IPS-NIHi7 (cell line): ENCODE data around the gene CST3.
"Not testable (repeated sequence)": the region's sequence is repeated elsewhere in the genome, so short reads cannot be mapped to it uniquely, and the experiment has no call there.

ENCODE experiments used
- DNase-seq: peaks from one replicate; pipeline ENCODE4 v3.0.0; 2012; ENCODE audit warnings: mixed read lengths; ENCODE audit errors: extremely low spot score

The CST3 gene, protein sequence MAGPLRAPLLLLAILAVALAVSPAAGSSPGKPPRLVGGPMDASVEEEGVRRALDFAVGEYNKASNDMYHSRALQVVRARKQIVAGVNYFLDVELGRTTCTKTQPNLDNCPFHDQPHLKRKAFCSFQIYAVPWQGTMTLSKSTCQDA

GRCh38 chr20:23637282-23638221 lies at the start of gene CST3:
Gene CST3 (minus strand): TSS chr20:23637955. CDS start chr20:23637862, 93 bp downstream.
- peak; percentile 82 for DNase-seq

DNA sequence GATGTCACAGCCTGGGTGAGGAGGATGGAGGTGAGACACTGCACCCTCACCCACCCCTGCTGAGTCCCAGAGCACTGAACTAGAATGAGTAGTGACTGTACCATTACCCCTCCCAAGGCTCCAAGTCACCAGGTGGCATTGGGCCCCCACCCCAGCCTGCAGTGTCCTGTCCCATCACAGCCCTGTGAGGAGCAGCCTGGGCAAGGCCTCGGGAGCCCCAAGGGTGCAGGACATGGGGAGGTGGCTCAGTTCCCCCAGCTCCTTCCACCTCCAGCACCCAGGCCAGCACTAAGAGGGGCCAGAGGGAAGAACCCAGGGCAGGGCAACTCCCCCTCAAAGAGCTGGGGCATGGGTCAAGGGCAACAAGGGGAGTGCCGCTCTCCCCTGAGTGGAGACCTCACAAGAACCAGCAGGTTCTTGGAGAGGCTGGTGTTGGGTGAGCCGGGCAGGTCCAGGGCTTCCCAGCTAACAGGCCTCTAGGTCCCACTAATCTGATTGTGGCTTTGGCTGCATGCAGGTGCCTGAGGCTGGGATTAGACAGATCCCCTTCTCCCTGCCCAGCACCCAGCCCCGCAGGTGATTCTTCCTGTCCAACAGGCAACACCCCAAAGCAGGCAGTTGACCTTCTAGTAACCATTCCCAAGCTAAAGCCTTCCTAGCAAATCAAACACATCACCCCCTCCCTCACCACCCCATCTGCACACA lies 48.4 kb upstream of the CST3 start:
- DNase-seq = no peak

DNA sequence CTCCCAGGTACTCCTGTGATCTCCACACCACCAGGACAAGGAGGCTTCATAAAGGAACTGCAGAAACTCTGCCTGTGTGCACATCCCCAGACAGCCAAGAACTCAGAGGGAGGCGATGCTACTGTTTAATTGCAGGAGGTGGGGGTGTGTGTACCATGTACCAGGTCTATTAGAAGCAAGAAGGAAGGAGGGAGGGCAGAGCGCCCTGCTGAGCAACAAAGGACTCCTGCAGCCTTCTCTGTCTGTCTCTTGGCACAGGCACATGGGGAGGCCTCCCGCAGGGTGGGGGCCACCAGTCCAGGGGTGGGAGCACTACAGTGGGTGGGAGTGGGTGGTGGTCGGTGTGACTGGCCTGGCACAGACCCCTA lies 47.8 kb upstream of the CST3 start:
- DNase-seq = not testable (repeated sequence)

DNA sequence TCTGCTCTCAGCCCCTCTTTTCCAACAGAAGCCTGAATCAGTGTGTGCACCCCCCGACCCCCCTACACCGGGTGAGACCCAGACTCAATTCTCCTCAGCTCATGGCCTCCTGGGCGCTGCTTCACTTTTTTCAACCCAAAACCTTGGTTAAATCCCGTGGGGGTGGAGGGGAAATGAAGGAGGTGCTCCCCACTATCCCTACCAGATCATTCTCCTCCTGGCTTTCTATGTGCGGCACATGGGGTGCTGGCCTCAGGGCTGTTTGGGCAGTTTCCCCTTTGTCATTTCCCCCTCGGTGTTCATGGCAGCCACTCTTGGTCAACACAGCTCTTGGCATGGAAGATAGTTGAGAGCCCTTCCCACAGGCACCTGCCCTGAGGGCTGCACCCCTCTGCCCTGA lies 46.5 kb upstream of the CST3 start:
- DNase-seq = no peak

- no peak for DNase-seq
Measured at GRCh38 chr20:23683807-23684206, 46.1 kb upstream of the CST3 start.

DNA sequence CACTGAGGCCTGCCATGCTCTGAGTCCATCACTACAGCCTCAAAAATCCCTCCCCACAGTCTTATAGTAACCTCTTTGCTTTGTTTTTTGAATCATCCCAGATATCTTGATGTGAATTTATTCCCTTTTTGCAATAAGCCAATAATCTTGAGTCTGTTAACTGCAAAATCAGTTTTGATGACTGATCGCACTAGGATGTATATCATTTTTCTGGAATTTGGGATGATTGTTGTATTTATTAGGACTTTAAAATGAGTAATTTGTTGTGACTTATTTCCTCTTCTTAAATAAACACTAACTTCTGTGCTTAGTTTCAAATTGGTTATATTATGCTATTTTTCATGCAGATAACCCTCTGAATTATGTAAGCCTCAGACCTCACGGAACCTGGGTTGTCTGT lies 45.5 kb upstream of the CST3 start:
- no peak for DNase-seq

- no peak for DNase-seq
Measured at GRCh38 chr20:23680146-23680545, 42.4 kb upstream of the CST3 start.

DNA sequence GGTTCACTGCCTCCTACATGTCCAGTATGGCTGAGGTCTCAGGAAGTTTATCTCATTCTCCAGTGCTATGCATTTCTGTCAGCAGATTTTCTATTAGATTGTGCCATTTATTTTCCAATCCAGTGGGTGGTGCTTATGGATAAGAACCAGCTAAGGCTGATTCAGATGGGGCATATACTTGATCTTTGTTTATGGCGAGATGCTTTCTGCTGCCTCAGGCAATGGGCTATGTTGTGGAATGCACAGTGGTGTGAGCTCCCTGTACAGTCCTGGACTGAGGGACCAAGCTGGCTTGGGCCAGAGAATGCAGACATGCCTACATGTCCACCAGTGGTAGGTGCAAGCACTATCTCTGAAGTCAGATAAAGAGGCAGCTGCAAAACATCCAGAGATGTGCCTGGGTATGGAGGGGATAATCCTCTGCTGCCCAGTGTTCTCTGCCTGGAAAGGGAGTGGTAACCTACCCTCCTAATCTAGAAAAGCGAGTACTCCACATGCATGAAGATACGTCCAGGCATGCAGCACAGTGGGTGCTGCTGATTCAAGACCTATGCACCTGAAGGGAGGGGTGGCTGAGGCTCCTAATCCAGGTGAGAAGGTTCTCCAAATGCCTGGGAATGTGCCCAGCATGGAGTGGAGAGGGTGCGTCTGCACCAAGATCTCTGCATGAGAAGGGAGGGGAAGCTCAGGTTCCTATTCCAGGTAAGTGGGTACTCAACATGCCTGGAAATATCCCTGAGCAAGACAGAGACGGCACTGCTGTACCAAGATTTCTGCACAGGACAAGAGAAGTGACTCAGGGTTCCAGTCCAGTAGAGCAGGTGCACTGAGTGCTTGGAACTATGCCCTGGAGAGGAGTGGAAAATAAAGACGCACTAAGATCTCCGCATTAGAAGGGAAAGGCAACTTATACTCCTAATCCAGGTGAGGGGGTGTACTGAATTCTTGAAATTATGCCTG lies 41.7 kb upstream of the CST3 start:
- no peak for DNase-seq

DNA sequence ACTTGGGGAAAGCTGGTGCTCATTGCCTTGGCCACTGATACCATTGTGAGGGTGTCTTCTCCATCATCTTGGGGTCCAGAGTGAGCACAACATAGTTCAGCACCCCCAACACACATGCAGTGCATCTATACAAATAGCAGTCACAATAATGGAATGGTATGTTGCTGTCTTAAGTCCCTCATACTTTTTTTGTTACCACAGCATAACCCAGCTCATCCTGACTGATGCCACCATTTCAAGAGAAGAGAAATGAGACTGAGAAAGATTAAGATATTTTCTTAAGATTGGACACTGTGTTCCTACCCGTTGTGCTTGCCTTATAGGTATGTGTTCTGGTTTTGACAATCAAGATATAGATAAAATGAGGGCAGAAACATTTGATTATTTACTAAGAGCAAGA lies 35.5 kb upstream of the CST3 start:
- DNase-seq = no peak

GRCh38 chr20:23672158-23672557 lies 34.4 kb upstream of the CST3 start:
- DNase-seq = no peak

- DNase-seq = no peak
Measured at GRCh38 chr20:23671479-23671878, 33.7 kb upstream of the CST3 start.

DNA sequence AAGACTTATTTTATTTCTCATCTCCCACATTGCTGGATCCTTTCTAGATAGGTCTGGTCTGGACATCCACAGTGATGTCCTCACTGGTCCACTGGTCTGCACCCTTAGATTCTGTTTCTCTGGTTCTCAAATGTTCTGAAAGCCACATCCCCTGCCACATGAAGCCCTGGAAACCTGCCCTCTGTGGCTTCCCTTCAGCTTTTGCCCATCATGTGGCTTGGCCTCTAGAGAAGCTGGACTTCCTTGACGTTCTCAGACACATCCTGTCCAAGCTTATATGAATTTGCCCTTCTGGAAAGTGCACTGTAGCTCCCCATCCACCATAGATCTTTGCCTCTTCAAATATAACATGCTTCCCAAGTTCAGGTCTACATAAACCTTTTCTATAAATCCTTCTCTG lies 32.6 kb upstream of the CST3 start:
- no peak for DNase-seq

DNA sequence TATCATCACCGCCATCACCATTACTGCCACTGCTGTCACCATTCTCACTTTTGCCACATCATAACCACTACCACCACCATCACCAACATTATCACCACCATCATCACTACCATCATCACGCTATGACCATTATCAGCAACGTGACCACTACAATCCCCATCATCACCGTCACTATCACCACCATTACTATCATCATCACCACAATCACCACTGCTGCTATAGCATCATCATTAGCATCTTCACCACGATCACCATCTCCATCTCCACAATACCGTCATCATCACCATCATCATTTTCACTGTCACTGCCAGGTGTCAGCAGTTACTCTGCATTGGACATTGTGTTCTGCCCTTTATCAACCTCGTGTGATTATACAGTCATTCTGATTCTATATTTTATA lies 32.1 kb upstream of the CST3 start:
- no peak for DNase-seq

GRCh38 chr20:23669327-23669726 lies 31.6 kb upstream of the CST3 start:
- no peak for DNase-seq

- DNase-seq = peak; percentile 84
Measured at GRCh38 chr20:23668477-23668951, 30.8 kb upstream of the CST3 start.

DNA sequence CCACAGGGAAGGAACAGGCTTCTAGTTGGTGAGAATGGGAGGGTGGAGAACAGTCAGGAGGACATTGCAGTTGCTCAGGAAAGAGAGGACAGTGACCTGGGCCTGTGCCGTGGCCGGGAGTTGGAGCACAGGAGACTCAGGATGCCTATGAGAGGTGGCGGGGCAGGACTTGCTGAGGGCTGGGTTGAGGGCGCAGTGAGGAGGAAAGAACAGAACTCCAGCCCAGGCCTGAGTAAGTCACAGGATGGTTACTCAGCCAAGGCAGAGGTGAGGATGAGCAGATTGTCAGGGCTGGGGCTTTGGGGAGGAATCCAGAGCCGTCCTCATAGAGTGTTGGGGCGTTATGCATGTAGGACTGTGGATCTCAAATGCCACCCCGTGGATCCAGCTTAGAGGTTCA lies 29.9 kb upstream of the CST3 start:
- DNase-seq = no peak

DNA sequence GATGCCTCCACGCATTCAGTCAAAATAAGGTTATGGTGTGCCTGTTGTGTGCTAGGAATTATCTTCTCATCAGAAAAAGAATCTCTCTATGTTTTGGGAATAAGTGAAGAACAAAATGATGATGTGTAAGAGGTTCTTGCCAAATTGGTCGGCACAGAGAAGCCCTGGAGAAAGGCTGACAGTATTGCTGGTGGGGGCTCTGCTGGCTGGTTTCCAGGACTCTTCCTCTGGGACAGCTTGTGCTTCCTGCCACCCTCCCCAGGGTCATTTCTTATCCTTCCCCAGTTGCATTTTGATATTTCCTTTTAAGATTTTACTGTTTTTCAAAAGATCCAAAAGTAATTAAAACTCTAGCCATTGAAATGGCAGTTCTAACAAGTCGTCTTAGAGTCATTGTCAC lies 28.9 kb upstream of the CST3 start:
- DNase-seq = no peak

DNA sequence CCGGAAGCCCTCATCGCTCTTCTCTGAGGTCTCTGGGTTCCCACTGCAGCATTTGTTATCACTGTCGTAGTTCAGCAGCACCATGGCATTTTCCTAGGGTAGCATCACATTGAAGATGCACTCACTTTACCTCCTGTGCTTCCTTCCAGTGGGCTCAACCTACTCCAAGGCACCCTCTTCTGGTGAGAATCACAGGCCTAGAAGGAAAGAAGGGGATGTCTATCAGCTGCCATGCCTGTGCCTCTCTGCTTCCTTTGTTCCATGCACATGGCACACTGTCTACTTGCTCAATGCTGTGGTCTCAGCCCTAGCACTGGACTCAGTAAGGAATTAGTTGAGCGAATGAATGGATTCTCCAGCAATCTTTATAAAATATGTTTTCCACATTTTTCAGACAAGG lies 28.4 kb upstream of the CST3 start:
- DNase-seq = peak; percentile 36

DNA sequence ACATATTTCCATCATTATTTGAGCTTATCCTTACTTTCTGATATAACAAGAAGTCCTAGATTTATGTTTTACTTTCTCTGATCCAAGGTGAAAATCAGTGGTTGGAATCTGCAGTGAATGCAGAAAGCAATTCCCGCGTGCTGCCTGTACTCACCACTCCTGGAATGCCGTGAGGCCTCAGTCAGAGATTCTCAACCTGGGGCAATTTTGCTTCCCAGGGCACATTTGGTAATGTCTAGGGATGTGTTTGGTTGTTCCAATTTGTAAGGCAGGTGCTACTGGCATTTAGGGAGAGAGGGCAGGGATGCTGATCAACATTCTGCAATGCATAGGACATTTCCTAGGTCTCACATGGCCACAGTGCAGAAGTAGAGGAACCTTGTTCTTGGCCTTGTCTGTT lies 27.2 kb upstream of the CST3 start:
- DNase-seq = no peak

DNA sequence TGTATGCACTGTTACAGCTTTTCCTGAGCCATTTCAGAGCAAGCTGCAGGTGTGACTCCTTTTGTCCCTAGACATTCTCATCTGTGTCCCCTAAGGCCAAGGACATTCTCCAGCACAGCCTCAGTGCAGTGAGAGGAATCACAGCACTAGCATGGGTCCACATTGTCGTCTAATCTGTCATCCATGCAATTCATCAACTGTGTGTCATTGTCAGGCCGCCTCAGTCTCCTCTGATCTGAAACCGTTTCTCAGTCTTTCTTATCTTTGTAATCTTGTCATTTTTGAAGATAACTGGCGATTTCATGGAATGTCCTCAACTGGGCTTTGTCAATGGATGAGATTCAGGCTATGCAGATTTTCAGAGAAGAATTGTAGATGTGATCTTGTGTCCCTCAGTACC lies 26.3 kb upstream of the CST3 start:
- not testable (repeated sequence) for DNase-seq

DNA sequence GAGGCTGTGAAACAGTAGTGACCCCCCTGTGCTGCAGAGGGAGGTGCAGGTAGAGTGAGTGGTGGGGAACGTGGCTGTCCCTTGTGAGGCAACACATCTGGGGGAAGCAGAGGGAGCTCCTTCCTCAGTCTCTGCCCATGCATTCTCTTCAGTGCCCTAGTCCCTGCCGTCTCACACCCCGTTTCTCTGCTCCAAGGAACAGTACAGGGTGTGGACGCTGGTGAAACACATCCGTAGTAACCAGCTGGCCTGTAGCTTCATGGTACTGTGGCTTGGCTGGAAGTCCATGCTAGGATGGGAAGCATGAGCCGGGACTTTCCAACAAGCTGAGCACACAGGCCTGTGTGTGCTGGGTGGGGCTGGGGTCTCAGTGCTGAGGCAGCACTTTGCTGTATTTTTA lies 25.4 kb upstream of the CST3 start:
- DNase-seq = no peak
